H1 (cell line): Measurements from ENCODE around the gene GMFB. TPM values are rescaled to one million over a fixed set of nuclear protein-coding genes. Genes with fewer than 3 reads are reported as not detected.

ENCODE experiments used
- CTCF ChIA-PET: fragments of 300-600 bp; sonication (Branson Sonifier 250); formaldehyde crosslinking; loops from one replicate; lab custom pipeline; 2021; ENCODE audit not compliant: partially characterized antibody; lab: Charles Lee
- POLR2A ChIA-PET: fragments of 300-600 bp; sonication (Branson Sonifier 250); formaldehyde crosslinking; loops from one replicate; lab custom pipeline; 2021; ENCODE audit warnings: inconsistent platforms; ENCODE audit not compliant: partially characterized antibody; lab: Charles Lee
- DNase-seq, 2 experiments: peaks; one replicate each; pipeline versions ENCODE4 v3.0.0 to v3.0.0-alpha.2; 2010 to 2022; ENCODE audit warnings: low spot score in 2 of 2, low read depth in 1 of 2, mixed read lengths in 1 of 2
- FAIRE-seq: peaks from 2 replicates; lab custom pipeline; 2011; peaks lifted over from hg19 to GRCh38; lab: Jason Lieb, UNC
- H2AFZ ChIP-seq: 2 replicates; pipeline ENCODE4 v1.8.1; 2012; ENCODE audit warnings: low read length, inconsistent platforms
- H2AK5ac ChIP-seq: 2 replicates; pipeline ENCODE4 v1.6.1; 2013; ENCODE audit warnings: low read depth, low read length
- H2BK120ac ChIP-seq: replicated peaks from 2 replicates; pipeline ENCODE3; 2013; ENCODE audit warnings: low read depth, low read length, inconsistent platforms
- H2BK12ac ChIP-seq: 2 replicates; pipeline ENCODE4 v1.6.1; 2013; ENCODE audit warnings: low read depth, low read length
- H2BK15ac ChIP-seq: 2 replicates; pipeline ENCODE4 v1.6.1; 2013; ENCODE audit warnings: low read length
- H2BK20ac ChIP-seq: 2 replicates; pipeline ENCODE4 v1.6.1; 2013; ENCODE audit warnings: low read length
- H2BK5ac ChIP-seq: 2 replicates; pipeline ENCODE4 v1.6.1; 2013; ENCODE audit warnings: low read depth, low read length
- H3K14ac ChIP-seq: 2 replicates; pipeline ENCODE4 v1.6.1; 2013; ENCODE audit warnings: inconsistent platforms; ENCODE audit not compliant: insufficient read length
- H3K18ac ChIP-seq: 2 replicates; pipeline ENCODE4 v1.6.1; 2013; ENCODE audit warnings: low read length; ENCODE audit errors: extremely low read depth
- H3K23ac ChIP-seq: 2 replicates; pipeline ENCODE4 v1.6.1; 2013; ENCODE audit warnings: inconsistent platforms; ENCODE audit not compliant: insufficient read length
- H3K23me2 ChIP-seq: 2 replicates; pipeline ENCODE4 v1.6.1; 2013; ENCODE audit warnings: low read depth, low read length
- H3K27ac ChIP-seq: 2 replicates; pipeline ENCODE4 v1.6.1; 2011; ENCODE audit warnings: low read depth, low read length, inconsistent platforms
- H3K27me3 ChIP-seq, 4 experiments: replicated peaks in 1 of 4; 1 replicate in 1 of 4; 2 replicates in 3 of 4; pipeline versions ENCODE4 v1.6.1 to v1.8.1; 2011 to 2013; ENCODE audit warnings: low read length in 3 of 4, mild to moderate bottlenecking in 3 of 4, inconsistent platforms in 2 of 4, mixed read lengths in 2 of 4, moderate library complexity in 1 of 4; ENCODE audit not compliant: control insufficient read depth in 3 of 4, insufficient read depth in 3 of 4; ENCODE audit errors: extremely low read depth in 1 of 4
- H3K36me3 ChIP-seq, 4 experiments: 2 replicates each; pipeline versions ENCODE4 v1.6.1 to v1.8.1; 2011 to 2013; ENCODE audit warnings: mild to moderate bottlenecking in 4 of 4, low read length in 3 of 4, moderate library complexity in 2 of 4, control low read depth in 1 of 4, inconsistent platforms in 1 of 4; ENCODE audit not compliant: insufficient read depth in 4 of 4, control insufficient read depth in 2 of 4
- H3K4ac ChIP-seq: replicated peaks from 2 replicates; pipeline ENCODE3; 2013; ENCODE audit warnings: low read length, low read depth, mixed read lengths, inconsistent platforms; ENCODE audit not compliant: insufficient read length
- H3K4me1 ChIP-seq, 4 experiments: replicated peaks in 1 of 4; 1 replicate in 1 of 4; 2 replicates in 3 of 4; pipeline versions ENCODE4 v1.6.1 to v1.8.1; 2011 to 2013; ENCODE audit warnings: low read length in 3 of 4, inconsistent platforms in 2 of 4, mixed read lengths in 1 of 4; ENCODE audit not compliant: insufficient read depth in 4 of 4, control insufficient read depth in 3 of 4
- H3K4me2 ChIP-seq, 2 experiments: 2 replicates each; pipeline versions ENCODE4 v1.6.1 to v1.8.1; 2011 to 2013; ENCODE audit warnings: low read depth in 2 of 2, low read length in 2 of 2, control low read depth in 1 of 2, inconsistent platforms in 1 of 2, mild to moderate bottlenecking in 1 of 2; ENCODE audit not compliant: insufficient read depth in 1 of 2
- H3K4me3 ChIP-seq, 4 experiments: fragments of 200-600, 300-600 bp in 1 of 4; sonication (generic), shearing (Covaris generic), sonication (Bioruptor Twin) in 1 of 4; 2 replicates each; pipeline versions ENCODE4 v1.5.1 to v1.8.1; 2011 to 2016; ENCODE audit warnings: low read length in 4 of 4, low read depth in 3 of 4, control low read depth in 2 of 4, inconsistent platforms in 2 of 4, mild to moderate bottlenecking in 2 of 4, mixed read lengths in 1 of 4, moderate library complexity in 1 of 4; ENCODE audit not compliant: insufficient read depth in 2 of 4; ENCODE audit errors: extremely low read depth in 1 of 4
- H3K56ac ChIP-seq: replicated peaks from 2 replicates; pipeline ENCODE3; 2013; ENCODE audit warnings: low read depth, mild to moderate bottlenecking, mixed read lengths, low read length, inconsistent platforms; ENCODE audit not compliant: insufficient read length
- H3K79me1 ChIP-seq: 2 replicates; pipeline ENCODE4 v1.6.1; 2013; ENCODE audit warnings: low read depth, low read length, control low read depth
- H3K79me2 ChIP-seq, 2 experiments: 2 replicates each; pipeline versions ENCODE4 v1.6.1 to v1.8.1; 2012 to 2013; ENCODE audit warnings: low read length in 2 of 2, mild to moderate bottlenecking in 2 of 2, inconsistent platforms in 1 of 2; ENCODE audit not compliant: insufficient read depth in 2 of 2, control insufficient read depth in 1 of 2
- H3K9ac ChIP-seq, 4 experiments: replicated peaks in 1 of 4; 1 replicate in 1 of 4; 2 replicates in 3 of 4; pipeline versions ENCODE4 v1.6.1 to v1.8.1; 2011 to 2013; ENCODE audit warnings: low read depth in 3 of 4, low read length in 3 of 4, control low read depth in 2 of 4, mild to moderate bottlenecking in 2 of 4, moderate library complexity in 2 of 4, inconsistent platforms in 1 of 4; ENCODE audit errors: extremely low read depth in 1 of 4
- H3K9me3 ChIP-seq, 2 experiments: 2 replicates each; pipeline versions ENCODE4 v1.6.1 to v1.8.1; 2012 to 2013; ENCODE audit warnings: mild to moderate bottlenecking in 2 of 2, moderate library complexity in 2 of 2, control low read depth in 1 of 2, inconsistent platforms in 1 of 2, low read depth in 1 of 2, low read length in 1 of 2, mixed read lengths in 1 of 2; ENCODE audit not compliant: insufficient read depth in 2 of 2
- H4K20me1 ChIP-seq, 2 experiments: replicated peaks in 1 of 2; 2 replicates each; pipeline versions ENCODE3 to v1.8.1; 2011 to 2013; ENCODE audit warnings: inconsistent platforms in 2 of 2, low read length in 2 of 2, mild to moderate bottlenecking in 1 of 2; ENCODE audit not compliant: insufficient read depth in 2 of 2, control insufficient read depth in 1 of 2
- H4K5ac ChIP-seq: 2 replicates; pipeline ENCODE4 v1.6.1; 2013; ENCODE audit warnings: low read length, low read depth, mixed read lengths, inconsistent platforms; ENCODE audit not compliant: insufficient read length
- H4K8ac ChIP-seq: 2 replicates; pipeline ENCODE4 v1.8.0; 2013; ENCODE audit warnings: mild to moderate bottlenecking, moderate library complexity, low read length, inconsistent platforms; ENCODE audit not compliant: insufficient read depth; ENCODE audit errors: extremely low read depth
- H4K91ac ChIP-seq: replicated peaks from 2 replicates; pipeline ENCODE3; 2013; ENCODE audit warnings: low read length, mixed read lengths, inconsistent platforms; ENCODE audit not compliant: insufficient read length
- BACH1 ChIP-seq: IDR thresholded peaks from 2 replicates; pipeline ENCODE4 v1.6.1; 2012; ENCODE audit warnings: low read length, improper control_type of control experiment
- CBX8 ChIP-seq: fragments of 300-800, 300-1000 bp; sonication (generic); IDR thresholded peaks from 2 replicates; pipeline ENCODE4 v1.7.1; 2016; ENCODE audit warnings: low read depth, low read length, borderline replicate concordance
- GABPA ChIP-seq: IDR thresholded peaks from 2 replicates; pipeline ENCODE4 v1.6.1; 2011; ENCODE audit warnings: mild to moderate bottlenecking, low read length, moderate library complexity, borderline replicate concordance; ENCODE audit not compliant: insufficient read depth
- MAFK ChIP-seq: IDR thresholded peaks from 2 replicates; pipeline ENCODE4 v1.6.1; 2012; ENCODE audit warnings: low read depth, mild to moderate bottlenecking, improper control_type of control experiment, low read length
- WGBS, 2 experiments: shearing (Covaris generic) in 1 of 2; methylation state at CpG; one replicate each; pipeline versions ENCODE4 v1.1.6 to v1.1.7; 2013 to 2015; ENCODE audit warnings: low lambda C conversion rate in 2 of 2, mixed read lengths in 2 of 2, inconsistent platforms in 1 of 2, low coverage in 1 of 2, missing lambda C conversion rate in 1 of 2; ENCODE audit not compliant: insufficient replicate concordance in 2 of 2, insufficient coverage in 1 of 2, insufficient read length in 1 of 2; ENCODE audit errors: extremely low coverage in 1 of 2, missing lambda C conversion rate in 1 of 2; 5-methylcytosine and 5-hydroxymethylcytosine counted together
- polyA plus RNA-seq, 7 experiments: library from polyadenylated mRNA; depleted of rRNA in 3 of 7; stranded (reverse) in 5 of 7; unstranded in 2 of 7; fragments of >200 nt in 5 of 7; fragments of 200-250 nt in 2 of 7; gene quantifications; 1 replicate in 5 of 7; 2 replicates in 1 of 7; 4 replicates in 1 of 7; pipeline versions ENCODE4 v1.2.1 to v1.2.3, GENCODE V29; 2011 to 2013; ENCODE audit warnings: missing spikeins in 2 of 7, mixed read lengths in 2 of 7
- total RNA-seq: library from RNA; stranded (reverse); fragmentation: NEBNext Ultra II Directional; extraction: Animal tissue kit (Norgen Biotek cat#: 25700); gene quantifications from 2 replicates; pipeline ENCODE4 v1.2.1, GENCODE V29; 2021

GMFB gene
- total and polyA plus RNA-seq, 2 of the 8 experiments (the other 6 are each of a cell fraction or from before 2014, with no cell fraction given): 17.9 to 77.3 TPM

- Histone ChIP-seq H3K4me3 (no peak overlapping the region), H3K9me3 (no peaks in the 10 kb centered on the region), H2BK15ac (no peak overlapping the region), H3K14ac (no peak overlapping the region), H2BK5ac (no peak overlapping the region), H2BK20ac (no peak overlapping the region), H4K5ac (no peak overlapping the region), H2BK12ac (no peak overlapping the region), H3K79me2 (peaks cover 2 to 33% of the 10 kb centered on the region in 2 experiments; a peak in 3 of 4 replicates), H2AFZ (no peak overlapping the region), H3K9ac (no peak overlapping the region), H4K20me1 (peaks cover 2 to 5% of the 10 kb centered on the region in 2 experiments), H2BK120ac (no peak overlapping the region), H3K23me2 (no peaks in the 10 kb centered on the region), H3K4ac (no peak overlapping the region), H3K56ac (no peak overlapping the region), H3K4me1 (no peaks in the 10 kb centered on the region), H3K27ac (no peak overlapping the region), H2AK5ac (no peak overlapping the region), H3K27me3 (no peaks in the 10 kb centered on the region), H3K79me1 (peaks cover under 1% of the 10 kb centered on the region; the same call in 1 of the 2 replicates), H3K4me2 (no peak overlapping the region), H4K91ac (no peak overlapping the region), H4K8ac (no peak overlapping the region), H3K36me3 (peaks cover 8 to 63% (median 27%) of the 10 kb centered on the region in 4 experiments; a peak in 7 of 8 replicates), H3K23ac (no peak overlapping the region), H3K18ac (no peak overlapping the region)
- FAIRE-seq: no peak
- WGBS, 2 experiments: 87 to 100% methylated on average over 2 of the region's 2 CpGs
- CTCF ChIA-PET: interaction anchor here (1.1 to 2.4 kb wide), 5 partner anchors 8 to 62 kb away, joined by 3 to 6 read pairs (median 5); no protein-coding TSS in a partner anchor
- POLR2A ChIA-PET: interaction anchor here (0.9 to 1.3 kb wide), 3 partner anchors 10 to 13 kb away, joined by 3 to 5 read pairs (median 5); partner anchors contain the start of gene CNIH1
- TF ChIP-seq BACH1 (no peak), MAFK (no peak), CBX8 (no peak), GABPA (no peak)
- DNase-seq: no peak
Measured at GRCh38 chr14:54428527-54428926, 60.3 kb downstream of the GMFB start.
